Endometrium (tissue), 2 donors: ENCODE measurements around the gene ICA1L.
A peak's percentile ranks its signal among the peaks of the same experiment; 100 is the strongest.
"Not testable (repeated sequence)": the region's sequence is repeated elsewhere in the genome, so short reads cannot be mapped to it uniquely, and the experiment has no call there.

Experiments used
- FAIRE-seq: peaks from 2 replicates; lab custom pipeline; 2012; peaks lifted over from hg19 to GRCh38; lab: Jason Lieb, UNC
- donor health status: control.
- donor health status: control.

ICA1L gene

GRCh38 chr2:202847693-202848524 is 23.7 kb downstream of the ICA1L start:
- FAIRE-seq: no peak

- no peak for FAIRE-seq
Measured at GRCh38 chr2:202844656-202845055, 26.9 kb downstream of the ICA1L start.

GRCh38 chr2:202842690-202843089 is 28.9 kb downstream of the ICA1L start:
- FAIRE-seq: no peak

GRCh38 chr2:202841090-202841867 is 30.3 kb downstream of the ICA1L start:
- FAIRE-seq: no peak

- no peak for FAIRE-seq
Measured at GRCh38 chr2:202831242-202832220, 40.0 kb downstream of the ICA1L start.

GRCh38 chr2:202824901-202825300 is 46.7 kb downstream of the ICA1L start:
- FAIRE-seq: no peak

- no peak for FAIRE-seq
Measured at GRCh38 chr2:202822411-202822810, 49.2 kb downstream of the ICA1L start.

GRCh38 chr2:202821206-202822160 is 50.1 kb downstream of the ICA1L start:
- no peak for FAIRE-seq

GRCh38 chr2:202818321-202818720 is 53.2 kb downstream of the ICA1L start:
- FAIRE-seq: no peak

- no peak for FAIRE-seq
Measured at GRCh38 chr2:202817771-202818170, 53.8 kb downstream of the ICA1L start.

GRCh38 chr2:202815548-202816360 is 55.8 kb downstream of the ICA1L start:
- peak; percentile 94 for FAIRE-seq

- no peak for FAIRE-seq
Measured at GRCh38 chr2:202814226-202814625, 57.3 kb downstream of the ICA1L start.

- no peak for FAIRE-seq
Measured at GRCh38 chr2:202813387-202813786, 58.2 kb downstream of the ICA1L start.

GRCh38 chr2:202808754-202809153 is 62.8 kb downstream of the ICA1L start:
- FAIRE-seq: no peak

- FAIRE-seq: not testable (repeated sequence)
Measured at GRCh38 chr2:202807431-202808138, 64.0 kb downstream of the ICA1L start.

- not testable (repeated sequence) for FAIRE-seq
Measured at GRCh38 chr2:202805911-202806310, 65.7 kb downstream of the ICA1L start.

GRCh38 chr2:202797944-202798343 is 73.6 kb downstream of the ICA1L start:
- FAIRE-seq: no peak

GRCh38 chr2:202790676-202791075 is 80.9 kb downstream of the ICA1L start:
- FAIRE-seq: no peak

GRCh38 chr2:202786842-202787241 is 84.7 kb downstream of the ICA1L start:
- FAIRE-seq: no peak
